ENCODE measurements around the gene OXSR1.

- TF ChIP-seq, protein P1, sequence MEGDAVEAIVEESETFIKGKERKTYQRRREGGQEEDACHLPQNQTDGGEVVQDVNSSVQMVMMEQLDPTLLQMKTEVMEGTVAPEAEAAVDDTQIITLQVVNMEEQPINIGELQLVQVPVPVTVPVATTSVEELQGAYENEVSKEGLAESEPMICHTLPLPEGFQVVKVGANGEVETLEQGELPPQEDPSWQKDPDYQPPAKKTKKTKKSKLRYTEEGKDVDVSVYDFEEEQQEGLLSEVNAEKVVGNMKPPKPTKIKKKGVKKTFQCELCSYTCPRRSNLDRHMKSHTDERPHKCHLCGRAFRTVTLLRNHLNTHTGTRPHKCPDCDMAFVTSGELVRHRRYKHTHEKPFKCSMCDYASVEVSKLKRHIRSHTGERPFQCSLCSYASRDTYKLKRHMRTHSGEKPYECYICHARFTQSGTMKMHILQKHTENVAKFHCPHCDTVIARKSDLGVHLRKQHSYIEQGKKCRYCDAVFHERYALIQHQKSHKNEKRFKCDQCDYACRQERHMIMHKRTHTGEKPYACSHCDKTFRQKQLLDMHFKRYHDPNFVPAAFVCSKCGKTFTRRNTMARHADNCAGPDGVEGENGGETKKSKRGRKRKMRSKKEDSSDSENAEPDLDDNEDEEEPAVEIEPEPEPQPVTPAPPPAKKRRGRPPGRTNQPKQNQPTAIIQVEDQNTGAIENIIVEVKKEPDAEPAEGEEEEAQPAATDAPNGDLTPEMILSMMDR (IDR thresholded peaks at IDR 0.05): no peak
- no peak for TF ChIP-seq POLR2A (IDR thresholded peaks at IDR 0.05)
Observed at GRCh38 chr3:38140326-38141172, 24.8 kb upstream of the OXSR1 start.

Measured in uterus (tissue), 2 donors.